GM19397 (cell line): ENCODE measurements around the gene CDH22.

Source experiments
- ATAC-seq: cut with Tn5 transposase; IDR thresholded peaks from one replicate; pipeline ENCODE4 v1.9.1; 2021; ENCODE audit warnings: mild to moderate bottlenecking, moderate library complexity; ENCODE audit not compliant: unreplicated experiment

Gene CDH22

DNA sequence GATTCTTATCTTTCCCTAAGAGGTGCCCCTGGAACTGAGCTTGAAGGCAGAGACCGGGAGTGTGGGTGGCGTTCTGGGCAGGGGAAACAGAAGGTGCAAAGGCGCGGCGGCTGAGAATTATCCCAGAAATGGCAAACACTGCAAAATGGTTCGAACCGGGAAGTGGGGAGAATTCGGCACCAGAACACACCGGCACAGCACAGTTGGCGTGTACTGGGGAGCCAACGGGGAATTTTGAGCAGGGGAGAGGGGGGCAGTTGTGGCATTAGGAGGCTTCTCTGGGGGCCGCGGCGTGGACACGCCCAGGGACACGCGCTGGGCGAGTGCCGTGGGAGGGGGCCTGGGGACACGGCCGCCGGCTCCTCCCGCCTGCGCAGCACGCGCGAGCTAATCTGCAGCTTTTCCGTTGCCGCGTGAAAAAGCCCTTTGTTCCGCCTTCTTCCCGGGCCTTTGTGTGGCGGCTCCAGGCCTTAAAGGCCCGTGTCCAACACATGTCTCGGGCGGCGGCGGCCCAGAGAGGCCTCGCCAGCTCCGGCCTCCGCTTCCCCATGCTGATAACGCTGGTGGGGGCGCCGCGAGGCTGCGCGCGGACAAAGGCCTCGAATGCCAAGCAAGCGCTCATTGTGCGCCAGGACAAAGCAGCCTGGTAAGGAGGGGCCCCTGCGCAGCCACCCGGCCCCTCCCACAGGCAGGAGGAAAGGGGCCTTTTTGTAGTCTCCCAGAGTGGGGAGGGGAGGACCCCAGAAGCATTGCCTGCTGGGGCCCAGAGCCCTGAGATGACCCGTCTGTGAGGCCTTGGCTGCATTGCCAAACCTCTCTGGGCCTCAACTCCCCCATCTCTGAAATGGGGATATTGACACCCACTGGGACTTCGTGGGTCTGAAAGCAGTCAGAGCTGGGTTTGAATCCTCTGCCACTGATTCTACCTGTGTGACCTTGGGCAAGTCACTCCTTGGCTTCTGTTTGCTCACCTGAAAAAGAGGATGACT lies 107.4 kb downstream of the CDH22 start:
- no peak for ATAC-seq

DNA sequence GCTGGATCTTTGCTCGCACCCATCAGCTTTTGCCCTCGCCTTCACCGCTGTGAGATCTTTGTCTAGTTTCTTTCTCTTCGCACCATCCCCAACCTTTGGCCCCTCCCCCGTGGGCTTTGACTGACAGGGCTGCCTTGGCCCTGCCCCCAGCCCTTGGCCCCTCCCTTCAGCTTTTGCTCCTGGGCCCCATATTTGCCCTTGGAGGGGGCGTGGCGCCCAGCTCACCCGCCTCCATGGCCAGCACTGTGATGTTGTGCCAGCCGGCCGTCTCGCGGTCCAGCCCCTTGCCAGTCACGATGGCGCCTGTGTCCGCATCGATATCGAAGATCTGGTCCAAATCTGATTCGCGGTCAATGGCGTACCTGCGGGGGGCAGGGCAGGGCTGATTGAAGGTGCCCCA lies 109.1 kb downstream of the CDH22 start:
- ATAC-seq = no peak

DNA sequence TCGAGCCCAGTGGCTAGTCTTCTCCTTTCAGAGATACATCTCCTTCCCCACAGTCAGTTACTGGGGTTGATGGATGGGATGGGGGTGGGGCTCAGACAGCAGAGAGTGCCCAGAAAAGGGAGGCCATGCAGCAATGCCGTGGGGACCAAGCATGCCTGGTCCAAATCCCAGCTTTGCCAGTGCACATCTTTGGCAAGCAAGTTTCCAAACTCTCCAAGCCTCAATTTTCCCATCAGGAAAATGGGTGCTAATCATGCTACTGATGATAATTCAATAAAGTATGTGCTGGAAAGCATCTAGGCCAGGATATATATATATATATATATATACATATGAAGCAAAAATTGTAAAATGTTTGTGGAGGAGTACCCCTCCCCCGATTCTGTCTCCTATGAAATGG lies 111.3 kb downstream of the CDH22 start:
- ATAC-seq = no peak

DNA sequence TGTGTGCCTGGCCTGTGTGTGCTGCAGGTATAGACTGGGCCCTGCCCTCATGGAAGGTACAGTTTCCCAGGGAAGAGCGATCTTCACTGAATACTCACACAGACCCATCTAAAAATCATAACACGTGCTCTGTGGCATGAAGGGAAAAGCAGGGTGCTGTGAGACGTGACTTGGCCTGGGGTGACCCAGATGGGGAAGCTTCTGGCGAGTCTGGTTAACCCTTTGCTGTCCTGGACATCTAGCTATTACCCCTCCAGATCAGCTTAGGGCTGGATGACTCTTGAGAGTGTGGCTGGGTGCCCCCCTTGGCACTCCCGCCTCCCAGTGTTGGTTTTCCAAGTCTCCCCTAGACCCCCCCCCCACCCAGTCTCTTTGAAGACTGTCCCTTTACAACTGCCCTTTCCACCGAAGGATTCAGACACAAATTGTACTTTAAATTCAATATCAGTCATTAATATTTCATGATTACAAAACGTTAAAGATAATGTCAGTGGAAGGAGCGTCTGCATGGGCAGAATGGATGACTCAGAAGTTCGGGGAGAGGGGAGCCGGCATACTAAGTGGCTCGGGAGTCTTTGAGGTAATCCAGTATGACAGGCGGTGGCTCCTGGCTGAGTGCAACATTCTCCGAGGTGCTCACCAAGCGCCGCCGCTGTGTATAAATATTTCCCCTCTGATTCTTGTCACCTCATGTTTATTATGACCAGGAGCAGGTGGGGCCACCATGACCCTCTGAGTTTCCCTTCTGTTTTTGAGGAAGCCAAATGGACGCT lies 112.8 kb downstream of the CDH22 start:
- ATAC-seq = no peak

DNA sequence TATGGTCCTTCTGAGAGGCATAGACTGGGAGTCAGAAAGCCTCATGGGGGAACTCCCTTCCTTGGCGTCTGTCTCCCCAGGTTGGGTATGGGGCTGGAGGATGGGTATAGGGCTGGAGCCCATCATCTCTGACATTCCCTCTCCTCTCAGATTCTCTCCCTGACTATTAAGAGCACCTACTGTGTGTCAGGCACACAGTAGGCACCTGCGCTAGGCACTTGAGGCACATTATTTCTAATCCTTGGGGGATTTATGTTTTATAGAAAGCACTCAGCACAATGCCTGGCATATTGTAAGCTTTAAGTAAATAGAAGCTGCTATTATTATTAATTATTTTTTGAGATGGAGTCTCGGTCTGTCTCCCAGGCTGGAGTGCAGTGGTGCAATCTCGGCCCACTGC lies 113.9 kb downstream of the CDH22 start:
- ATAC-seq = no peak

DNA sequence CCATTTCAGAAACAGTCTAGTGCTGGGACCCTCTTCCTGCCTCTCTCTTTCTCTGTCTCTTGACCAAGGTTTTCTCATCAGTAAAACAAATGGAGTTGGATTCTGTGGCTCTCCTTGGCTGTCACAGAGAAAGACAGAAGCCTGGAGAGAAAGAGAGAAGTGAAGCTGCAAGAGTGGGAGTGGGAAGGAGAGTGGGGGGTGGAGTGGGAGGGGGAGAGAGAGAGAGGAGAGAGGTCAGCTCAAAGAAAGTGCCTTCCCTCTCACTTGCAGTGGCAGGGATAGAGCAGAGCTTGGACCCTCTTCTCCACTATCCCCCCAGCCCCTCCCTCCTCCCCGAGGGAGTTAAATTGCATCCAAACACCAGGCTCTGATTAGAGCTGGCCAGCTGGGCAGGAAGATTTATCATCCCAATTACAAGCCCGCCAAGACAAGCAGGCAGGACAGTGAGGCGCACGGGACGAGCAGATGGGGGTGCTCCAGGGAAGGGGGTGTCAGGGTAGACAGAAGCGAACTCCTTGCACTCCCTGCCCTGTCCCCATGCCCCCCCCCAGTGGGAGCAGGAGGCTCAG lies 115.8 kb downstream of the CDH22 start:
- ATAC-seq = no peak

DNA sequence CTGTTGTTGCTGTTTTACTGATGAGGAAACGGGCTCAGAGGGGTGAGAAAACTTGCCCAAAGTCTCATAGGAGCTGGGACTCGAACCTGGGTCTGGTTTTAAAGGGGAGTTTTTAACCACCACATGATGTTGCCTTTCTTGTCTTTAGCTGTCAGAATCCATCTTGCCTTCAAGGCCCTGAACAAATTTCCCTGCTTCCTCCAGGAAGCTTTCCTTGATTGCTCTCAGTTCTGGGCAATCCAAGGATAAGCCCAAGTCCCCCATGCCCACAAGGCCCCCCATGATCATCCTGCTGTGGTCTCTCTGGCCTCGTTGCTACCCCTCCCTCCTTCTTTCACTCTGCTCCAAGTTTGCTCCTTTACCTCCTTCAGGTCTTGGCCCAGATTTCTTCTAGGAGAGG lies 116.7 kb downstream of the CDH22 start:
- ATAC-seq = no peak

DNA sequence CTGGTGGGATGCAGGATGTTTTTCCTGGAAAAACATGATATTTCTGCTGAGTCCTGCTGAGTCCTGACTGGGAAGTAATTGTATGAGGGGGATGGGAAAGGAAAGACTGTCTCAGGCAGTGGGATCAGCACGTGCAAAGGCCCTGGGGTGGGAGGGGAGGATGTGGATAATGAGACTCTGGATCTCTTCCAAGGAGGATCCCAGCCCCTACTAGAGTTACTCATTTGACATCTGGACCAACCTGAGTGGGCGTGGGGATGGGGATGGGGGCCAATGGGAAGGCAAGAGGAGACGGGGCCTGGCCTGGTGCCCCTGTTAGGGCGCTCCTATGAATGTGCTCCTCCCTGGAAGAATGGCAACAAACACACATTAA lies 117.1 kb downstream of the CDH22 start:
- no peak for ATAC-seq

DNA sequence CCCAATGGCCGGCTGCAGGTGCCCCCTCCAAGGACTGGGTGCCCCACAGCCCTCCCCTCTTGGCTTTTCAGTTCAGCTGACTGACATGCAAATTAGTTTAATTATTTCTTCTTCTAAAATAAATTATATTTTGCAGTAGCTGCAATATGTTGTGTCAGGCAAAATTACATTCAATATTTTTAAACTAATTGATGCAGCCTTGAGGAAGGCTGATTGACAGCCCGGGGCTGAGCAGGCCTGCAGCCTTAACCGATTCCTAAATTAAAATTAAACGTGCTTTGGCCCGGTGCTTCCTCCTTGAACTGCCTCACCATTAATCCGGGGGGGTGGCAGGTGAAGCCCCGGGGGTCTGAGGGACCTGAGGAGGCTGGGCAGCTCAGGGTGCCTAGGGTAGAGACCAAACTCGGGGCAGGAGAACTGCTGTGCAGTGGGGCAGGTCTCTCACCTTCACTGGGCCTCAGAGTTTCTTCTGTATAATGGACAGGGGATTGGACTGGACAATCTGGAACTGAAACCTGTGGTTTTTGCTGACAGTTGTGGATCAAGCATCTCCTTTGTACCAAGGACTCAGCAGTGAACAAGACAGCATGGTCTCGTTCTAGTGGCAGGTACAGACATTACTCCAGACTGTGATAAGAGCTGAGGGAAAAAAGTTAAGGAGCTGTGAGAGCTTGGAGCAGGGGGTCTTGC lies 117.7 kb downstream of the CDH22 start:
- no peak for ATAC-seq

DNA sequence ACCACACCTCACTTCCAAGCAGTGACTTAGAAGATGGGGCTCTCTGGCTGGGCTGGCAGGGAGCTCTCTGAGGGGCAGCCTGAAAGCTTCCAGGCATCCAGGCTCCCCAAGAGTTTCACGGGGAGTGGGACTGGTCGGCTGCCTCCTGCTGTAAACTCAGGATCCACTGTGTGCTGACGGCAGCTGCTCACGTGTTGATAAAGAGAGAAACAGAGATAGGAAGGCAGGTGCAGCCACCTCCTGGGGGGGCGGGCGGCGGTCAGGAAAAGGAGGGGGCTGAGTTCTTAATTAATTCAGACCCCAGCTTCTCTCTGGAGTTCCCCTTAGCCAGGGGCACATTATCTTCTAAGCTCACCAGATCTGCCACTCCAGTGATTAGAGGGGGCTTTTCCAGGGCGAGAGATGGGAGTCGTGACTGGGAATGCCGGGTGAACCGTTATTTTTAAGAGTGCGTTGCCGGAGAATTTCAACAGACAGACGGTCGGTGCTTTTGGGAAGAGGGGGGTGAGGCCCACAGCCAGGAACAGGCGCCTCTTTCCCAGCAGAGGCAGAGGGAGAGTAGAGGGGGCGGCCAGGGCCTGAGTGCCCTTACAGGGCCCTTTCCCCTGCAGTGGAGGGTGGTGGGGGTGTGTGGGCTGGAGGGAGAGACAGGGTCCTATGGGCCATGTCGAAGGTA lies 119.3 kb downstream of the CDH22 start:
- ATAC-seq = no peak

DNA sequence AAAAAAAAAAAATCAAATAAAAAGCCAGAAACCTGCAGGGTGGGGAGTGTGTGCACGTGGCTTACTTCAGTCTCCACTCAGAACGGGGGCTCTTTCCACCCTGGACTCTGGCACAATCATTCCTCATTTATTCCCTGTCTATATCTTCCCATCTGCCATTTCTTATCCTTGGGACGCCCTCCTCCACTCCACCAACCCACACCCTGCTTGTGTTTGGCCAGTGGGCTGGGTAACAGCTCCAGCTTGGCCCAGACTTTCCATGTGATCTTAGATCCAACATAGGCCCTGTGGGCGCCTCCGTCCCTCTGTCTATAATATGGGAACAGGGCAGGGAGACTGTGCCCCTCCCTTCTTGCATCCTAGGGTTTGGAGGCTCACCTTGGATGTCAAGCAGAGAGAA lies 122.1 kb downstream of the CDH22 start:
- ATAC-seq = no peak

DNA sequence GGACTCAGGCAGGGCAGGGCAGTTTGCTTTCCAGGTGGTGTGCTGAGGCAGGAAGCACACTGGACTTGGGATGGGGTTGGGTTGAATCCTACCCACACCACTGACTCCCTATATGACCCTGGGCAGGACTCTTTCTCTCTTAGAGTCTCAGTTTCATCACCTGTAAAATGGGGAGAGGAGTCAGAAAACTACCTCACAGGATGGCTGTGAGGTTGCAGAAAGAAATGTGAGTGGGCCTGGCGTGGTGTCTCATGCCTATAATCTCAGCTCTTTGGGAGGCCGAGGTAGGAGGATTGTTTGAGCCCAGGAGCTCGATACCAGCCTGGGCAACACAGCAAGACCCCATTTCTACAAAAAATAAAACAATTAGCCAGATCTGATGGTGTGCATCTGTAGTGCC lies 122.9 kb downstream of the CDH22 start:
- no peak for ATAC-seq

DNA sequence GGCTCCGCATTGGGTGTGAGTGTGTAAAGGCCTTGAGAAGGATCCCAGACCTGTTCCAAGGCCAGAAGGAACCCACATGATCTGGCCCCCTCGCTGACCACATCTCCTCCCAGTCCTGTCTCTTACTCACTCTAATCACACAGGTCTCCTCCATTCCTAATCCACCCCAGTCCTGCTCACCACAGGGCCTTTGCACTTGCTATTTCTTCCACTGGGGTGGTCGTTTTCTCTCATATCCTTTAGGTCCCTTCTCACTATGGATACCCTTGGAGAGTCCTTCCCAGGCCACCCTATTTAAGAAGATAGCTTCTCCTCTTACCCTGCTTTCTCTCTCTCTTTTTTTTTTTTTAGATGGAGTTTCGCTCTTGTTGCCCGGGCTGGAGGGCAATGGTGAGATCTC lies 124.5 kb downstream of the CDH22 start:
- ATAC-seq = no peak

DNA sequence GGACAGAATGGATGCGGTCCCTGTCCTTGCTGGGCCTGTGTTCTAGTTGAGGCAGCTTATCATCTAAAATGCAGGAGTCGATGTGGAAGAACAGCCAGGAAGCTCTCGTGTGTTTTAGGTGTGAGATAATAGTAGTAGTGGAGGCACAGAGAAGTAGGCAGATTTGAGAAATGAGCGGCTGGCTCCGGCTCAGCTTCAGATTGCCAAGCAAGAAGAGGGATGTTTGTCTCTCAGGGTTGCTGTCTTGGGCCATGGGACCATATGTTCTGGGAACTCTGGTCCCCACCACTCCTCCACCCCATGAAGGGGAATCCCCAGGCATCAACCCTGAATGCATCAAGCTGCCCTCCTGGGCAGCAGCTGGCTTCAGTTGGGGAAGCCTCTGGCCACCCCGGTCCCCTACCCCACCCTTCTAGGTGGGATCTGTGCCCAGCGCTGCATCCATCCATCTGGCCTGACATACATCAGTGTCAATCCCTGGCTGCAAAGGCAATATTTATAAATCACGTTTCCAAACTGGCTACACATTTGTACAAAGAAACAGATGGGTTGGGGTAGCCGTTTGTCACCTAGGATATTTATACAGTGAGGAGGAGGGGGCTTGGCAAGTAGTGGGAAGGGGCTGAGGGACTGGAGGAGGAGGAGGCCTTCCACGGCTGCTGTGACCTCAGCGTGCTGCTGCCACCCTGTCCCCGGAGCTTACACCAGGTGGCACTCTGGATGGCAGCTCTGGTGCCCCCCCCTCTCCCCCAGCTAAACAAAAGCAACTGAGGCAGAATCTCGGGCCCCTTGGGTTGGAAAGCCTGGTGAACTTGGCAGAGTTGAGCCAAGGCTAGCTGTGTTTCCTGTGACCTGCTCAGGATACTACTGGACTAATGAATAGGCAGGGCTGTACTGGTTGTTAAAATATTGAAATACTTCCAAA lies 125.8 kb downstream of the CDH22 start:
- no peak for ATAC-seq

DNA sequence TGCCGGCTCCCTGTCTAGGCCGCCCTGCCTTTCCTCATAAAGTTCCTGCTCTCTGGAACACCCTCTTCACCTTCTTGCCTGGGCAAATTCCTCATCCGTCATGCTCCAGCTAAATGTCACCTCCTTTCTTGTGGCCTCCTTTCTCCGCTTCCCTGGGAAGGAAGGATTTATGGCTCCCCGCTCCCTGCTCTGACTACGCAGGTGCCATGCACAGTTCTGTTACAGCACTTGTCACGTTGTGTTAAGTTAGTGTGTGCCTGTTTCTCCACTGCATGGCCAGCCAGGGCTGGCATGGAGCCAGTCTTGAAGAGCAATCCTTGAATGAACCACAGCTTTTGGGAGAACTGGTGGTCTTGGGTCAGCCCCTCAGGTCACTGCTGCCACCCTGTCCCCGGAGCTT lies 128.4 kb downstream of the CDH22 start:
- no peak for ATAC-seq

DNA sequence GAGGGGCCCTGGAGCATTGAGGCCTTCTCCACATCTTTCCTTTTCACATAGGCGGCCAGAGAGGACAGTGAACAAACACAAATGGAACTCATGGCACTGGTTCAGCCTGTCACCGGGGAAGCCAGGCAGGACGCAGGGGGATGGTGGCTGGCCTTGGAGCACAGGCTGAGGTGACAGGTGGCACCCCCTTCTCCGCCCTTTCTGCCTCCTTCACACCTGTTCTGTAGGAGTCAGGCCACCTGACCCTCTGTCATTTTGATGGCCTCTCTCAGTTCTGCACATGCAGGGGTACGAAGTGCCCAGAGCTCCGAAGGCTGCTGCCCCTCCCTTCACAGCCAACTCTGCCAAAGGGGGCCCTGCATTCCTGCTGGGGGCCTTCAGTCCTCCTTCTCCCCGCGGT lies 129.4 kb downstream of the CDH22 start:
- no peak for ATAC-seq

DNA sequence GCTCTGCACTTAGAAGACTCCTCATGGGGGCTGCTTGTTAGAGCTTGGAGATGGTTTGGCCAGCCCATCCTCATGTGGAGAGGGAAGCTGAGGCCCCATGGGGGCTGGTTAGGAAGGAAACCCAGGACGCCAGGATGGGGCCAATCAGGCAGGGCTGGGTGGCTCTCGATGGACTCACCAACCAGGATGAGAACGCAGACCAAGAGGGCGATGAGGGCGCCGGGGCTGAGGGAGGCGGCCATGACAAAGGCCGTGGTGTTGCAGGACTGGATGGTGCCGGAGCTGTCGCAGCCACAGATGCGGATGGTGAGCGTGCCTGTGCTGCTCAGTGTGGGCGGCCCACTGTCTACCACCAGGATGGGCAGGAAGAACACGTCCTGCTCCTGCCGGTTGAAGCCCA lies 130.5 kb downstream of the CDH22 start:
- no peak for ATAC-seq

DNA sequence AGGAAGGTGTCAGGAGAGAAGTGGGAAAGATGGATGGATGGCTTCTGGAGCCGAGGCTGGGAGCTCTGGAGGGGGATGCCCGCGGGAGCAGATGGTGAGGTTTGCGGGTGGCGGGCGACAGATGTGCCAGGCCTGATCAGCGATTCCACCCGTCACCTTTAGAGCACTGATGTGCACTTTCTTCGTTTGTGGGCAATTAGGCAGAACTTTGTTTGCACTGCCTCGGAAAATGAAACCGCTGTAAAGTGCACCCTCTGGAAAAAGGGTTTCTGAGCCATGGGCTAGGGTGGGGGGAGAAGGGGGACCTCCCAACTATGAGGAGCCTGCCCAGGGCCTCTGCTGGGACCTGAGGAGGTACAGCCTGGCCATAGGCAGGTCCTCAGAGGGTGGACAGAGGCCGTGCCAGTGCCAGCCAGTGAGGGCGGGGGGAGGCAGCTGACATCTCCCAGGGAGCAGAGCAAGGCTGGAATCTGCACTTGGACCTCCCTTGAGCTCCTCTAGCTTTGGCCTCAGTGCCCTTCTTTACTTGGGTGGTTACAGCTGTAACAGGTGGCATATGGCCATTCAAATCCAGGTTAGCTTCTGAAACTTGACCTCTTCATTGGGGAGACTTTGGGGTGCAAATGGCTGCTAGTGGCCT lies 131.4 kb downstream of the CDH22 start:
- no peak for ATAC-seq

DNA sequence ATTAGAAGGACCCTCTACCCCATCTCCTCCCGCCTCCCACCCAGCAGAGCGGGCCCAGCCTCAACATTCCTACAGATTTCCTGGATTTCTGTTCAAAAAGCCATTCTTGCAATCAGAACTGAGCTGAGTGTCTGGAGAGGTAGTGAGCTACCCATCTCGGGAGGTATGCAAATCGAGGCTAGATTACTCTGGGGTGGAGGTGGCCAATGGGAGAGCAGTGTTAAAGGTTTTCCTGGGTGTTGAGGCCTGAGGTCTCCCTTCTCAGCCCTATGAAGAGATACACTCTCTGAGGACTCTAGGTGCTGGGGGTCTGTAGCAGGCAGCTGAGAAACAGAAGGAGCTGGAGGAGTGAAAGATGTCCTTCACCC lies 133.2 kb downstream of the CDH22 start:
- ATAC-seq = no peak
